Hepatocyte (in vitro differentiated cells): Measurements from ENCODE around the gene LY6G5C. TPM values are rescaled to one million over a fixed set of nuclear protein-coding genes. Genes with fewer than 3 reads are reported as not detected.

Experiments used
- DNase-seq: peaks from one replicate; pipeline ENCODE4 v3.0.0-alpha.2; 2016; ENCODE audit warnings: low spot score
- H2AFZ ChIP-seq: fragments of 200-600 bp; sonication (generic); 2 replicates; pipeline ENCODE4 v1.6.0; 2016; ENCODE audit warnings: antibody characterized with exemption, mild to moderate bottlenecking
- H3K27ac ChIP-seq: fragments of 200-600 bp; sonication (generic); 2 replicates; pipeline ENCODE4 v1.5.1; 2016; ENCODE audit warnings: mild to moderate bottlenecking
- H3K27me3 ChIP-seq: fragments of 200-600 bp; sonication (generic); 2 replicates; pipeline ENCODE4 v1.6.1; 2016
- H3K36me3 ChIP-seq: fragments of 200-600 bp; sonication (generic); replicated peaks from 2 replicates; pipeline ENCODE4 v1.5.1; 2016; ENCODE audit warnings: low read depth; ENCODE audit not compliant: insufficient read depth
- H3K4me1 ChIP-seq: fragments of 200-600 bp; sonication (generic); 2 replicates; pipeline ENCODE4 v1.5.1; 2016; ENCODE audit warnings: mild to moderate bottlenecking, moderate library complexity; ENCODE audit not compliant: insufficient read depth
- H3K4me2 ChIP-seq: fragments of 200-600 bp; sonication (generic); 2 replicates; pipeline ENCODE4 v1.6.0; 2016
- H3K4me3 ChIP-seq: fragments of 200-600 bp; sonication (generic); 2 replicates; pipeline ENCODE4 v1.5.1; 2016; ENCODE audit warnings: mild to moderate bottlenecking
- H3K79me2 ChIP-seq: fragments of 200-600 bp; sonication (generic); 2 replicates; pipeline ENCODE4 v1.6.0; 2017; ENCODE audit warnings: mild to moderate bottlenecking
- H3K9me2 ChIP-seq: fragments of 200-600 bp; sonication (generic); replicated peaks from 2 replicates; pipeline ENCODE4 v1.6.0; 2017; ENCODE audit warnings: mild to moderate bottlenecking; ENCODE audit not compliant: insufficient read depth
- H3K9me3 ChIP-seq: fragments of 200-600 bp; sonication (generic); 2 replicates; pipeline ENCODE4 v1.5.1; 2016; ENCODE audit warnings: low read depth, mild to moderate bottlenecking
- H4K20me1 ChIP-seq: fragments of 200-600 bp; sonication (generic); 2 replicates; pipeline ENCODE4 v1.6.0; 2016; ENCODE audit warnings: mild to moderate bottlenecking; ENCODE audit not compliant: insufficient read depth, poor library complexity, severe bottlenecking
- CTCF ChIP-seq: fragments of 200-600 bp; sonication (generic); IDR thresholded peaks from 2 replicates; pipeline ENCODE4 v1.5.1; 2016; ENCODE audit warnings: antibody characterized with exemption, mild to moderate bottlenecking; ENCODE audit not compliant: poor library complexity
- EZH2 ChIP-seq: fragments of 200-600 bp; sonication (generic); IDR thresholded peaks from 2 replicates; pipeline ENCODE4 v1.6.1; 2016; ENCODE audit warnings: antibody characterized with exemption, mild to moderate bottlenecking, borderline replicate concordance
- EZH2phosphoT487 ChIP-seq: fragments of 200-600 bp; sonication (generic); IDR thresholded peaks from one replicate; pipeline ENCODE4 v1.6.1; 2018; ENCODE audit warnings: antibody characterized with exemption, mild to moderate bottlenecking, low read depth, moderate library complexity; ENCODE audit not compliant: unreplicated experiment, severe bottlenecking
- WGBS: methylation state at CpG from one replicate; pipeline ENCODE4 v1.1.6; 2016; ENCODE audit warnings: low lambda C conversion rate; ENCODE audit errors: missing lambda C conversion rate; 5-methylcytosine and 5-hydroxymethylcytosine counted together
- polyA plus RNA-seq: library from polyadenylated mRNA; unstranded; fragments of >200 nt; fragmentation: Nextera tagmentation; extraction: Ambion mirVana; gene quantifications from 2 replicates; pipeline ENCODE4 v1.2.1, GENCODE V29; 2016
- total RNA-seq: library from RNA; depleted of rRNA; stranded (reverse); fragments of >200 nt; gene quantifications from 2 replicates; pipeline ENCODE4 v1.2.3, GENCODE V29; 2014

Gene LY6G5C
- total and polyA plus RNA-seq, 2 experiments from 2014 or later, result 0.63 TPM; not detected in 1

GRCh38 chr6:31677955-31678354 lies 2.9 kb downstream of the LY6G5C start:
- no peak overlapping the region for H2AFZ ChIP-seq
- WGBS, result 78% methylated on average over 8 of the region's 8 CpGs
- H3K79me2 ChIP-seq, result no peaks in the 10 kb centered on the region
- DNase-seq, result no peak
- no peaks in the 10 kb centered on the region for H3K27me3 ChIP-seq
- no peaks in the 10 kb centered on the region for H3K36me3 ChIP-seq
- no peak overlapping the region for H3K27ac ChIP-seq
- H3K4me2 ChIP-seq, result no peak overlapping the region
- no peaks in the 10 kb centered on the region for H4K20me1 ChIP-seq
- H3K9me3 ChIP-seq, result no peaks in the 10 kb centered on the region
- H3K4me3 ChIP-seq, result no peak overlapping the region
- no peak for TF ChIP-seq EZH2phosphoT487
- TF ChIP-seq CTCF, result no peak
- no peak for TF ChIP-seq EZH2
- H3K4me1 ChIP-seq, result peaks cover 5% of the 10 kb centered on the region
- no peaks in the 10 kb centered on the region for H3K9me2 ChIP-seq

DNA sequence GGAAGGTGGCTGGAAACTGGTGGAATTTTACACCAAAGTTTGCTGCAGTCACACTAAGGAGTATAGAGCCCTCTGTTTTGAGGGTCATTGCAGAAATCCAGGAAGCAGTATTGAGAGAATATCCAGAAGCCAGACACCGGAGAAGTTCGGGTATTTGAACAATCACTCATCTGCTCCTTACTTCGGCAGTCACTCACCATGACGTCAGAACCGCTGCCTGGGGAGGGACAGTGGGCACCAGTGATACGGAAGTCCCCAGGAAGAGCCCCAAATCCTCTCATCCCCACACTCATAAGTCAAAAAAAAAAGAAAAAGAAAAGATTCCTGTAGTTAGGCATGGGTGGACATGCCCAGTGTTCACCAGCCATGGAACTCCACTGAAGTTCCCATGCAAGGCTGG lies 4.0 kb downstream of the LY6G5C start:
- no peak overlapping the region for H3K4me2 ChIP-seq
- no peaks in the 10 kb centered on the region for H3K27me3 ChIP-seq
- DNase-seq, result no peak
- no peak overlapping the region for H3K27ac ChIP-seq
- peaks cover 5% of the 10 kb centered on the region for H3K4me1 ChIP-seq
- no peaks in the 10 kb centered on the region for H3K36me3 ChIP-seq
- no peaks in the 10 kb centered on the region for H4K20me1 ChIP-seq
- no peaks in the 10 kb centered on the region for H3K79me2 ChIP-seq
- no peak for TF ChIP-seq EZH2
- WGBS, result 60% methylated on average over 6 of the region's 6 CpGs
- H3K9me2 ChIP-seq, result no peaks in the 10 kb centered on the region
- no peaks in the 10 kb centered on the region for H3K9me3 ChIP-seq
- no peak overlapping the region for H3K4me3 ChIP-seq
- no peak overlapping the region for H2AFZ ChIP-seq

GRCh38 chr6:31676322-31676903 lies 4.5 kb downstream of the LY6G5C start:
- Histone ChIP-seq H3K36me3 (no peaks in the 10 kb centered on the region), H3K4me3 (no peak overlapping the region), H3K9me3 (no peaks in the 10 kb centered on the region), H3K4me2 (no peak overlapping the region), H4K20me1 (no peaks in the 10 kb centered on the region), H3K79me2 (no peaks in the 10 kb centered on the region), H2AFZ (no peak overlapping the region), H3K4me1 (peaks cover under 1% of the 10 kb centered on the region), H3K27ac (no peak overlapping the region), H3K27me3 (no peaks in the 10 kb centered on the region), H3K9me2 (no peaks in the 10 kb centered on the region)
- no peak for DNase-seq
- TF ChIP-seq CTCF, result no peak
- no peak for TF ChIP-seq EZH2
- no peak for TF ChIP-seq EZH2phosphoT487
- 85% methylated on average over 4 of the region's 4 CpGs for WGBS

GRCh38 chr6:31669676-31670075 lies 11.2 kb downstream of the LY6G5C start, which contains the start of gene LY6G5B:
Gene LY6G5B, plus strand, starts transcription at chr6:31669976. Its CDS starts 975 bp downstream, at chr6:31670951.
- Histone ChIP-seq H3K79me2 (peaks cover 30% of the 10 kb centered on the region), H3K27me3 (no peaks in the 10 kb centered on the region), H2AFZ (no peak within 1 kb of the TSS), H3K36me3 (no peaks in the 10 kb centered on the region), H4K20me1 (no peaks in the 10 kb centered on the region), H3K4me3 (no peak within 1 kb of the TSS), H3K27ac (no peak within 1 kb of the TSS), H3K4me2 (no peak within 1 kb of the TSS), H3K9me2 (no peaks in the 10 kb centered on the region), H3K4me1 (no peaks in the 10 kb centered on the region), H3K9me3 (no peaks in the 10 kb centered on the region)
- 92% methylated on average over 8 of the region's 8 CpGs for WGBS
- DNase-seq, result no peak
- no peak for TF ChIP-seq CTCF
- no peak for TF ChIP-seq EZH2
